CD14-positive monocyte (primary cell): ENCODE results near the gene TUBB4B. TPM values are rescaled to one million over a fixed set of nuclear protein-coding genes. Genes with fewer than 3 reads are reported as not detected.
A peak's percentile ranks its signal among the peaks of the same experiment; 100 is the strongest.

Experiments
- DNase-seq, 3 donors: peaks; one replicate each; pipeline ENCODE4 v3.0.0-alpha.2; 2011 to 2022
- H2AFZ ChIP-seq: 2 replicates; pipeline ENCODE4 v1.6.0; 2012; ENCODE audit warnings: mild to moderate bottlenecking, low read depth, low read length, inconsistent platforms; ENCODE audit not compliant: insufficient read depth, poor library complexity, severe bottlenecking
- H3K27ac ChIP-seq, 2 donors: 1 replicate in 1 of 2; 2 replicates in 1 of 2; pipeline ENCODE4 v1.5.1; 2012 to 2013; ENCODE audit warnings: low read length in 2 of 2, control low read depth in 1 of 2, inconsistent platforms in 1 of 2, low read depth in 1 of 2, mild to moderate bottlenecking in 1 of 2
- H3K27me3 ChIP-seq, 2 donors: one replicate each; pipeline versions ENCODE4 v1.6.0 to v1.6.1; 2011 to 2013; ENCODE audit warnings: low read length in 2 of 2; ENCODE audit not compliant: control insufficient read depth in 2 of 2, insufficient read depth in 2 of 2
- H3K36me3 ChIP-seq, 2 donors: replicated peaks in 1 of 2; 1 replicate in 1 of 2; 2 replicates in 1 of 2; pipeline versions ENCODE4 v1.5.1 to v1.6.1; 2012 to 2013; ENCODE audit warnings: low read length in 2 of 2, control low read depth in 1 of 2, inconsistent platforms in 1 of 2, mild to moderate bottlenecking in 1 of 2; ENCODE audit not compliant: insufficient read depth in 2 of 2, control insufficient read depth in 1 of 2
- H3K4me1 ChIP-seq, 2 donors: 1 replicate in 1 of 2; 2 replicates in 1 of 2; pipeline versions ENCODE4 v1.5.1 to v1.6.1; 2012 to 2013; ENCODE audit warnings: low read length in 2 of 2, control low read depth in 1 of 2, inconsistent platforms in 1 of 2, mild to moderate bottlenecking in 1 of 2, moderate library complexity in 1 of 2; ENCODE audit not compliant: insufficient read depth in 2 of 2, control insufficient read depth in 1 of 2
- H3K4me2 ChIP-seq: replicated peaks from 2 replicates; pipeline ENCODE3; 2012; ENCODE audit warnings: low read length, moderate library complexity, mild to moderate bottlenecking; ENCODE audit not compliant: poor library complexity, severe bottlenecking; ENCODE audit errors: extremely low read depth
- H3K4me3 ChIP-seq, 3 experiments: fragments of 200-600 bp in 1 of 3; sonication (generic) in 1 of 3; replicated peaks in 1 of 3; 1 replicate in 2 of 3; 2 replicates in 1 of 3; pipeline ENCODE4 v1.5.1; 2011 to 2013; ENCODE audit warnings: low read length in 3 of 3, mild to moderate bottlenecking in 3 of 3, control low read depth in 2 of 3, low read depth in 2 of 3, inconsistent platforms in 1 of 3, moderate library complexity in 1 of 3
- H3K79me2 ChIP-seq: 2 replicates; pipeline ENCODE4 v1.6.0; 2012; ENCODE audit warnings: mild to moderate bottlenecking, control low read depth, inconsistent platforms, low read length, moderate library complexity; ENCODE audit not compliant: insufficient read depth
- H3K9ac ChIP-seq: 2 replicates; pipeline ENCODE4 v1.6.0; 2017; ENCODE audit warnings: low read length, mild to moderate bottlenecking; ENCODE audit not compliant: insufficient read depth, poor library complexity, severe bottlenecking
- H3K9me3 ChIP-seq, 2 donors: replicated peaks in 1 of 2; 1 replicate in 1 of 2; 2 replicates in 1 of 2; pipeline versions ENCODE4 v1.5.1 to v1.6.1; 2012 to 2013; ENCODE audit warnings: low read length in 2 of 2, control low read depth in 1 of 2; ENCODE audit not compliant: control insufficient read depth in 1 of 2, insufficient read depth in 1 of 2
- H4K20me1 ChIP-seq: 2 replicates; pipeline ENCODE4 v1.6.0; 2012; ENCODE audit warnings: mild to moderate bottlenecking, low read length, control low read depth, moderate library complexity; ENCODE audit not compliant: insufficient read depth
- H3K27ac Mint-ChIP-seq, 7 donors: one replicate each; pipeline ENCODE4 v1.8.0; 2020; ENCODE audit warnings: mild to moderate bottlenecking in 7 of 7, mixed read lengths in 7 of 7, moderate library complexity in 6 of 7, inconsistent platforms in 2 of 7
- H3K27me3 Mint-ChIP-seq, 3 donors: one replicate each; pipeline ENCODE4 v1.8.0; 2021 to 2022; ENCODE audit warnings: low read depth in 3 of 3, mild to moderate bottlenecking in 3 of 3, mixed read lengths in 3 of 3, moderate library complexity in 3 of 3, inconsistent platforms in 1 of 3
- H3K36me3 Mint-ChIP-seq, 2 donors: one replicate each; pipeline ENCODE4 v1.8.0; 2020; ENCODE audit warnings: mixed read lengths in 2 of 2, inconsistent platforms in 1 of 2, mild to moderate bottlenecking in 1 of 2
- H3K4me1 Mint-ChIP-seq: one replicate; pipeline ENCODE4 v1.8.0; 2020; ENCODE audit warnings: mild to moderate bottlenecking, mixed read lengths
- H3K4me3 Mint-ChIP-seq, 2 donors: one replicate each; pipeline ENCODE4 v1.8.0; 2020; ENCODE audit warnings: mild to moderate bottlenecking in 2 of 2, mixed read lengths in 2 of 2, moderate library complexity in 1 of 2
- H3K9me3 Mint-ChIP-seq, 7 donors: one replicate each; pipeline ENCODE4 v1.8.0; 2020 to 2022; ENCODE audit warnings: mixed read lengths in 7 of 7, mild to moderate bottlenecking in 6 of 7, moderate library complexity in 6 of 7, inconsistent platforms in 2 of 7
- CTCF ChIP-seq: fragments of 200-600 bp; IDR thresholded peaks from one replicate; pipeline ENCODE4 v1.8.0; 2022; ENCODE audit warnings: antibody characterized with exemption, mild to moderate bottlenecking
- WGBS: methylation state at CpG from one replicate; pipeline ENCODE4 v1.1.5; 2013; ENCODE audit warnings: missing lambda C conversion rate; ENCODE audit not compliant: insufficient coverage; 5-methylcytosine and 5-hydroxymethylcytosine counted together
- intact Hi-C, 2 donors: fragments of 100-400 bp; cut with micrococcal nuclease; formaldehyde crosslinking; loops; one replicate each; pipeline versions ENCODE4 v1.15.0 to v1.15.1; 2023
- polyA plus RNA-seq, 3 donors: library from polyadenylated mRNA; depleted of rRNA in 1 of 3; unstranded in 2 of 3; stranded (reverse) in 1 of 3; fragments of 300-500 nt in 2 of 3; fragments of >200 nt in 1 of 3; fragmentation: Illumina TruSeq in 2 of 3; gene quantifications; 1 replicate in 2 of 3; 2 replicates in 1 of 3; pipeline ENCODE4 v1.2.3, GENCODE V29; 2012 to 2021

TUBB4B gene
- polyA plus RNA-seq, 3 donors = 58.1 to 284 (median 70.8) TPM

DNA sequence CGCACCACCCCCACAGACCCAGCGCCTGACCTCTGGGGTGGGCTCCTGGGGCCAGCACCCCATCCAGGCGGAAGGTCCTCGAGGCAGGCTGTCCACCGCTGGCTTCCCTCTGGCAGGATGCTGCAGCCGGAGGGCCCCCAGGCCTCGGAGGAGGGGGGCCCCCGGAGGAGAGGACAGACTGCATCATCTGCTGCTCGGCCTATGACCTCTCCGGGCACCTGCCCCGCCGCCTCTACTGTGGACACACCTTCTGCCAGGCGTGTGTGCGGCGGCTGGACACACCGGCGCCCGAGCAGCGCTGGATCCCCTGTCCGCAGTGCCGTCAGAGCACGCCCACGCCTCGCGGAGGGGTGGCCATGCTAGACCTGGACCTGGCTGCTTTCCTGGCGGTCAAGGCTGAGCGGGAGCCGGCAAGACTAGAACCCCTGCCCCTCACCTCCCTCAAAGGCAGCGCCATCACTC lies 12.6 kb upstream of the TUBB4B start:
- no peak overlapping the region for H3K4me3 ChIP-seq
- H3K27me3 ChIP-seq = peaks cover 0 to 9% of the 10 kb centered on the region in 2 donors
- Mint-ChIP-seq H3K4me1 (peaks cover 15% of the 10 kb centered on the region), H3K9me3 (peaks cover 0 to 4% (median 0%) of the 10 kb centered on the region in 7 donors), H3K36me3 (no peaks in the 10 kb centered on the region), H3K4me3 (no peak overlapping the region), H3K27me3 (peaks cover 0 to 34% (median 5%) of the 10 kb centered on the region in 3 donors), H3K27ac (no peak overlapping the region)
- H3K79me2 ChIP-seq = no peaks in the 10 kb centered on the region
- TF ChIP-seq CTCF = no peak
- H3K36me3 ChIP-seq = no peaks in the 10 kb centered on the region
- H3K4me2 ChIP-seq = no peak overlapping the region
- H4K20me1 ChIP-seq = no peaks in the 10 kb centered on the region
- H3K9me3 ChIP-seq = no peaks in the 10 kb centered on the region
- no peak overlapping the region for H2AFZ ChIP-seq
- no peak for DNase-seq
- WGBS = 71% methylated on average over 26 of the region's 29 CpGs
- intact Hi-C loops = loop anchor here in 1 of 2 donors (5.0 kb wide), 1 partner anchor 111 kb away; no protein-coding TSS in a partner anchor
- no peak overlapping the region for H3K9ac ChIP-seq
- H3K27ac ChIP-seq = no peak overlapping the region
- H3K4me1 ChIP-seq = peaks cover 15 to 18% of the 10 kb centered on the region in 2 donors

GRCh38 chr9:137228968-137229896 lies 11.9 kb upstream of the TUBB4B start:
- DNase-seq = no peak
- H3K27ac Mint-ChIP-seq = peak overlapping the region in 1 of 7 donors; percentile 54
- no peaks in the 10 kb centered on the region for H3K36me3 Mint-ChIP-seq
- Histone ChIP-seq H3K9me3 (no peaks in the 10 kb centered on the region), H3K79me2 (no peaks in the 10 kb centered on the region), H3K27ac (no peak overlapping the region), H3K4me3 (no peak overlapping the region), H3K9ac (no peak overlapping the region), H3K27me3 (peaks cover 0 to 9% of the 10 kb centered on the region in 2 donors), H3K4me2 (no peak overlapping the region), H4K20me1 (no peaks in the 10 kb centered on the region), H3K36me3 (no peaks in the 10 kb centered on the region), H3K4me1 (peaks cover 10 to 12% of the 10 kb centered on the region in 2 donors), H2AFZ (no peak overlapping the region)
- H3K27me3 Mint-ChIP-seq = peaks cover 2 to 36% (median 5%) of the 10 kb centered on the region in 3 donors
- H3K4me3 Mint-ChIP-seq = no peak overlapping the region
- H3K4me1 Mint-ChIP-seq = peaks cover 11% of the 10 kb centered on the region
- H3K9me3 Mint-ChIP-seq = peaks cover 0 to 4% (median 0%) of the 10 kb centered on the region in 7 donors
- 80% methylated on average over 24 of the region's 27 CpGs for WGBS
- no peak for TF ChIP-seq CTCF
- intact Hi-C loops = loop anchor here in 1 of 2 donors (5.0 kb wide), 1 partner anchor 112 kb away; no protein-coding TSS in a partner anchor
